T-helper 22 cell (primary cell): Measurements from ENCODE around the gene TTLL10.

Source experiments
- DNase-seq: peaks from one replicate; pipeline ENCODE4 v3.0.0-alpha.2; 2020; ENCODE audit warnings: low read depth

The TTLL10 gene

GRCh38 chr1:1223891-1224290, 50.2 kb downstream of the TTLL10 start:
- DNase-seq, result no peak

DNA sequence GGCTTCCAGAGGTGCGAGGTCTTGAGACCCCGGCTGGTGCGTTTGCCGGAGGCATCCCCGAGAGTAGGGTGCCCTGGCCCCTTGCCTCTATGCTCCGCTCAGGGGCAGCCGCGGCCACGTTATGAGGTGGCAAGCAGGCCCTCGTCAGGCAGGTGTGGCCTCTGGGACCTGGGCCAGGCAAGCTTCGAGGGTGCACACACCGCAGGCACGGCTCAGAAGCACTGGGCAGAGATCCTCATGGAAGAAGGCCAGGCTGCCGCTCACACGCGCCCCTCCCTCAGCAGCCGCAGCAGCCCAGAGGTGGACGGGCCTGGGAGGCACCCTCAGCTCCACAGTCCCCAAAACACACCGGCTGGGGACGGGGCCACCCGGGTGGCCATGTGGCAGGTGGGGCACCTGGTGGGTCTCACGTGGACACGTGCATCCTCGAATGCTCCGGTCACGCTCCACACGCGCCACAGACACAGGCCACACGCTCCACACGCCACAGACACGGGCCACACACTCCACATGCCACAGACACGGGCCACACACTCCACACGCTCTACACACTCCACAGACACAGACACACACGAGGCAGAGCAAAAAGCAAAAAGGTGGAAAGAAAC, 51.7 kb downstream of the TTLL10 start:
- DNase-seq, result no peak

- no peak for DNase-seq
These were observed 52.2 kb downstream of the TTLL10 start for GRCh38 chr1:1225913-1226312.

DNA sequence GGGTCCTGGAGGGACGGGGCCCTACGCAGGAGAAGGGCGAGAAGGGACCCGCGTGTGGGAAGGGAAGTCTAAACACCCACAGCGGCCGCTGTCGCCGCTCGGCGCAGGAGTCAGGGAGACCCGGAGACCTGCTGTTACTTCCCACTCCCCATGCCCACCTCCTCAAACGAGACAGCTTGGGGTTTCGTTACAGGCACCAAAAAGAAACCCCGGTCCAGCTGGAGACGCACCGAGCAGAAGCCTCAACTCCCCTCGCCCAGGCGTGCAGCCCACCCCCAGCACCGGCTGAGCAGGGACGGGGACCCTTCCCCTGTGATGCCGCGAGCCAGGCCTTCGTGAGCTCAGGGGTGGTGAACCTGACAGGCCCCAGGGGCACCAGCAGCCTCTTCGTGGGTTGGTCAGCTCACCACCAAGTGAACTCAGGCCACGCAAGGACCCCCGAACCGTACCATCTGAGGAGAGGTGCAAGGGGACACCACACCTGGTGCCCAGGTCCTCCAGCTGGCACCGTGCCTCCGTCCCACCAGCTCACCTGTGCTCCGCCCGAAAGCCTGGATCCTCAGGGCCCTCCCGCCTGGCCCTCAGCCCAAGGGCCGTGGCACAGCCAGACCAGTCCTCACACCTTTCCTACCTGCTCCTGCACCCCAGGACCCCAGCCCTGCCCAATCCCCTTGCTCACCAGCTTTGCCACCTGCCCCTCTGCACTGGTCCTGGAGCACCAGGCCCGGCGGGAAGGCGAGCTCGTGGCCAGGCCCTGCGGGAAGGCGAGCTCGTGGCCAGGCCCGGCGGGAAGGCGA, 53.1 kb downstream of the TTLL10 start:
- no peak for DNase-seq

GRCh38 chr1:1227386-1227785, 53.7 kb downstream of the TTLL10 start:
- DNase-seq, result no peak

DNA sequence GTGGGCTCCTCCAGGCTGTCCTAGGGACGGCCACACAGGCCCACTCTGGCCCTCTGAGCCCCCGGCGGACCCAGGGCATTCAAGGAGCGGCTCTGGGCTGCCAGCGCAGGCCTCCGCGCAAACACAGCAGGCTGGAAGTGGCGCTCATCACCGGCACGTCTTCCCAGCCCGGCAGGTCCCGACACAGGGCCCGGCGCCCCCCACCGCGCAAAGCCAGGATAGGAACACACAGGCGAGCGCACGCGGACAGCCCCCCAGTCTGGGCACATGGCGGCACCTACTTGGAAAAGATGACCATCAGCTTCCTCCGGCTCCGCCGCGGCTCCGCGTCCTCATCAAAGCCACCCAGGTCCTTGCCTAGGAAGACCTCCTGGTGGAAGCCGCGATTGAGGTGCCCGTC, 54.5 kb downstream of the TTLL10 start:
- DNase-seq, result no peak

DNA sequence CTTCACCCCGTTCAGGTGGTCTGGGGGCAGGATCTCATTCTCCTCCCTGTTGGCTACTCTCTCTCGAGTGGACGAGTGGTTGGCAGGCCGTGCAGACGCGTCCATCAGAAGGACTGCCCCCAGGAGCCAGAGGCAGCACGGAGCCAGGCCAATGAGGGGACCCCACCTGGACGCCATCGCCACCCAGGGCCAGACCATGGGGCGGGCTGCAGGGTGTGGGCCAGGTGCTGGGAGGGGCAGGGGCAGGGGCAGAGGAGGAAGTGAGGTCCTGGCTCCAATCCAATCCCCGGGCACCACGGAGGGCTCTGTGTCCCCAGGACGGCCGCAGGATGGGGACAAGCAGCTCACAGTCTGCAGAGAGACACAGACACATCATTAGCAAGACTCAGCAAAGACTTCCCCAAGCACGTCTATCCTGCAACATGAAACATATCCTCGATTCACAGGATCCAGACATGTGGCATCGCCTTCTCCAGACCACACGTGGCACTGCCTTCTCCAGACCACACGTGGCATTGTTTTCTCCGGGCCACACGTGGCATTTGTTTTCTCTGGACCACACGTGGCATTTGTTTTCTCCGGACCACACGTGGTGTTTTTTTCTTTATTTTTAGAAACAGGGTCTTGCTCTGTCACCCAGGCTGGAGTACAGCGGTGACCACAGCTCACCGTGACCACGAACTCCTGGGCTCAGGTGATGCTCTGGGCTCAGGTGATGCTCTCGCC, 55.1 kb downstream of the TTLL10 start:
- no peak for DNase-seq

DNA sequence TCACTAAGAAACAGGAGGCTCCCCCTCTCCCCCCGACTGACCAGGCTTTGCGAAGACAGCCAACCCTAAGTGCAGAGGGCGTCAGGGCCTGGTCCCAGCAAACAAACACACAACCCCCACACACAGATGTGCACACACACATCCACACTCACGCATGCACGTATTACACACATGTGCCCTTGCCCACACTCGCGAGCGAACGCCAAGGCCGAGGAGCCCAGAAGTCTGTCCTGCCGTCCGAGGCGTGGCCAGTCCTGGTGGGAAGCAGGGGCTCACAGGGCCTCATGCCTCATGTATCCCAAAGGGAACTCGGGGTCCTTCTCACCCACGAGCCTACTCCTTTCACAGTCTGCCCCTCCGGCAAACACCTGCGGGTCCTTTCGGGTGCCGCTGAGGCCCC, 56.1 kb downstream of the TTLL10 start:
- no peak for DNase-seq

DNA sequence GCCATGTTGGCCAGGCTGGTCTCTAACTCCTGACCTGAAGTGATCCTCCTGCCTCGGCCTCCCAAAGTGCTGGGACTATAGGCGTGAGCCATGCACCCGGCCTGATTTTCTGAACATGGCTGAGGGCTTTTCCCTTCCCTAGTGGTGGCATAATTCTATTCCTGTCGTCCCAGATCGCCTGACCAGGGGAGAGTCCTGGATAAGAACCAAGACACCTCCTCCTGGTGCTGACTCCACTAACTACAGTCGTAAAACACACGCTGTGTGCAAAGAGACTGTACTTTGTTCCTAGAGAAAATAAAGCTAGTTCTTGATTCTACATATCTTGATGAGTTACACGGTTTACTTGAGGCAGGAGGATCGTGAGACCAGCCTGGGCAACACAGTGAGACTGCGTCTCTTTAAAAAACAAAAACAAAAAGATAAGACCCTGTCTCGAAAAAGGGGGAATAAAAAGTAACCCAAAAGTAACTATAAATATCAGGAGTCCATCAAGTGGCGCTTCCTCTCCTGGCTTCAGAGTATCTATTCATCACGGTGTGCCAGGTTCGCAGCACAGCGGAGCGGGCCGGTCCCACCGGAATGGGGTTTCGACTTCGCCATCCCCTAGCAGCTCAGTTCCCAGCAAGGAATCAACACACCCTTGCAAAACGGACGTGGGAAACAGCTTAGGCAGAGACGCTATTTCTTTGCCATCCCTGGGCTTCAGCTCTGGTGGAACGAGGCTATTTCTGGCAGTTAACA, 57.1 kb downstream of the TTLL10 start:
- no peak for DNase-seq

GRCh38 chr1:1231400-1232207, 57.9 kb downstream of the TTLL10 start, which contains the start of gene SDF4:
SDF4 (minus strand) TSS chr1:1232001; CDS start chr1:1228772, 3,229 bp downstream.
- peak; percentile 95 for DNase-seq

- no peak for DNase-seq
These were observed 58.6 kb downstream of the TTLL10 start, which contains the start of gene B3GALT6 for GRCh38 chr1:1232208-1232795. B3GALT6 (plus strand) TSS chr1:1232237; CDS start chr1:1232279, 42 bp downstream.

- DNase-seq, result no peak
These were observed 59.3 kb downstream of the TTLL10 start for GRCh38 chr1:1232796-1233566.

DNA sequence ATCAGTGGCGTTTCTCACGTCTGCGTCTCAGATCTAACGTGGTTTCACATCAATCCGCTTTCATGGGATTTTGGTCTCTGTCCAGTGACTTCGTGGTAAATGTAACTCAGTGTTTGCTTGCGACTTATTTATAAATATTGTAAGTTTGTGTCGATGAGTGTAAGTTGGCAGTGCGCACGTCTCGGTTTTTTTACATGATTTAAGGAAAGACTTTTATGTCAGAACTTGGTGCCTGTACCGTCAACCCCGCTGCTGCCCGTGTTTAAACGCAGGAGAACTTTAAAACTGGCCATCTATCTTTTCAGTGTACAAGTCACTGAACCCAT, 59.9 kb downstream of the TTLL10 start:
- no peak for DNase-seq

DNA sequence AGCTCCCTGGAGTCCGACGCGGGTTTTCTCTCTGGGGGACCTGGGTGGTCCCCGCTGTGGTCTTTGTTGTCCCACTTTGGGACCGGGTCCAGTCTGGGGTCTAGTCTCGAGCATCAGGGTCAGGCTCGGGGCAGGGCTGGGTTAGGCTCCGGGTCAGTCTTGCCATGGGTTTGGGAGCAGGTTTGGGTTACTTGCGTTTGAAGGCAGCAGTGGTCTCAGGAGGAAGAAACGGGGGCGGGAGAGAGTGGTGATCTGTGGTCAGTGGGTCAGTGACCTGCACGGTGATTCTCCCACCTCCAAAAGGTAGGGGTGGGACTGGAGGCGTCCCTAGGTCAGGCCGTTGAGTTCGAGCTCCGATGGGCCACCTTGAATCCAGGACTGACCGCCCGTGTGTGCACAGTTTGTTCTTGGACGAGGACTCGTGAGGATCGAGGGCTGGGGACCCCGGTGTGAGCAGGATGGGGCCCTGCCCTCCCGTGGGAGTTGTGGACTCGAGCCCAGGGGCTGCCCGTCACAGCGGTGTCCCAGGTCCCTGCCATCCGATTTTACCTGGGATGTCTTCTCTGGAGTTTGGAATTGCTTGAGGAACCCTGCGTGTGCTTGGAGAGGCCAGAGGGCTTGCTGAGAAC, 60.6 kb downstream of the TTLL10 start:
- no peak for DNase-seq

DNA sequence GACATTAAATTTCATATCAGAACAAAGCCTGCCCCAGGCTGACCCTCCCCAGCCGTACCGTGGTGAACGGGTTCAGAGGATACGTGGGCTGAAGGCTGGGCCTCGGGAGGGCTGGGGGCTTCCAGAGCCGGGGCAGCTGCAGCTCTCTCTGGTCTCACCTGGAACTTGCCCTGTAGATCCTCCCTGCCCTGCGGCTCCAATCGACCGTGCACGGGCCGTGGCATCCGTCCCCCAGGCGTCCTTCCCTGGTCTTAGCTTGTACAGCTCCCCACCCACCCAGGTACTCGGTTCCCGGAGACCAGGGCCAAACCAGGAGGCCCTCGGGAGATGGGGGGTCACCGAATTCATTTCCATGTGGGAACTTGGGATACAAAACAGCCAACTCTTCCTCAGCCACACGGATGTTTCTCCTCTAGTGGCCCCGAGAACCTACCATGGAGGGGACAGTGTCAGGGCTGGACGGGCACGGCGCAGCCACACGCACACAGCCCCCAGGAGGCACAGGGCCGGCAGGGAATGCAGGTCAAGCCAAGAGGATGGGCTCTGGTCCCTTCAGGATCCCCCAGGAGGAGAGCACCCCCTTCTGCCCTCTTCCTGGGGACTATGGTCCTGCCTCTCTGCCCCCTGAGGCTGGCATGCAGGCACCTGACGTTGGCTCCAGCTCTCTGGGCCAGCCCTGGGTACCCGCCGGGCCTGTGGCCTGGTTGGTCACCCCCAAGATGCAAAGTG, 61.5 kb downstream of the TTLL10 start:
- DNase-seq, result no peak

- no peak for DNase-seq
These were observed 62.6 kb downstream of the TTLL10 start for GRCh38 chr1:1236176-1236763.

DNA sequence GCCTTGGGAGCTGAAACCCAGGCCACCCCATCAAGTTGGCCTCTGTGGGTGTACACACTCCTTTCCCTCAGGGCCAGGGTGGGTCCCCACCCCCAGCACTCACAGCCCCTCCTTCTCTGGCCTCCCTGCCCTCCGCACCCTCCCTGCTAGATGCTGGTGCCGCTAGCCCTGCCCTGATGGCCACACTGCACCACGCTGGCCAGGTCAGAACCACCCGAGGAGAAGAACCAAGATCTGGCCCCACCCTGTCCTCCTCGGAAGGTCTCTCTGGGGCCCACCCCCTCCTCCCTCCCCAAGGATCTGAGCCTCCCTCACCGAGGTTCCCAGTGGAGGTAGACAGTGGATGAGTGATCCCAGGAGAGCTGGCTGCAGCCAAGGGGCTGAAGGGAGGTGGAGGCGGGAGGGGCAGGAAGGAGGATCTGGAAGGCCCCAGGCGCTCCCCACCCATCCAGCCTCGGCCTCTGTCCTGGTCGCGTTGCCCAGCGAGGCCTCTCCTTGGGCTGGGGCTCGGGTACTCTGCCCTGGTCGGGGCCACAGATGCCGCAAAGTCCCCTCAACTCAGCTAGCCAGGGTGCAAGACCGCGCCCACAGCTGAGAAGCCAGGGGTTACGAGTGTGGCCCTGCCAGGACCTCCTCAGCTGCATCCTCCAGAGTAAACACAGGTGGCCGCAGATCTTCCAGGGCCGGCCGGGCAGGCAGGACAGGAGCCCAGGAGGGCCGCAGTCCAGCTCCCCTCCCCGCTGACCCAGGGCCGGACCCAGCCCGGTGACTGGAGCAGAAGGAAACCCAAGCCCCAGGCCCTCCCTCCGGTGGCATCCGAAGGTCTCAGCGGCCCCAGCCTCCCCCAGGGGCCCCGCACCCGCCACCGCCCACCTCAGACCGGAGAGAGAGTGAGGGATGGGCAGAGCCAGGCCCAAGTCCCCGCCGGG, 63.5 kb downstream of the TTLL10 start:
- no peak for DNase-seq
